Measurements from ENCODE around the gene ERICH6. TPM values are rescaled to one million over a fixed set of nuclear protein-coding genes. Genes with fewer than 3 reads are reported as not detected.
A peak's percentile ranks its signal among the peaks of the same experiment; 100 is the strongest.

Gene ERICH6
- total RNA-seq, 1 donor from 2014 or later: not detected

- Mint-ChIP-seq H3K4me3 (ENCODE audit: unreplicated experiment) (no peak overlapping the region), H3K27ac (ENCODE audit: unreplicated experiment) (no peak overlapping the region), H3K9me3 (ENCODE audit: low read depth) (no peaks in the 10 kb centered on the region), H3K4me1 (ENCODE audit: low read depth) (peaks cover 6% of the 10 kb centered on the region), H3K36me3 (ENCODE audit: low read depth) (no peaks in the 10 kb centered on the region), H3K27me3 (ENCODE audit: low read depth) (no peaks in the 10 kb centered on the region)
- TF ChIP-seq, protein P1, sequence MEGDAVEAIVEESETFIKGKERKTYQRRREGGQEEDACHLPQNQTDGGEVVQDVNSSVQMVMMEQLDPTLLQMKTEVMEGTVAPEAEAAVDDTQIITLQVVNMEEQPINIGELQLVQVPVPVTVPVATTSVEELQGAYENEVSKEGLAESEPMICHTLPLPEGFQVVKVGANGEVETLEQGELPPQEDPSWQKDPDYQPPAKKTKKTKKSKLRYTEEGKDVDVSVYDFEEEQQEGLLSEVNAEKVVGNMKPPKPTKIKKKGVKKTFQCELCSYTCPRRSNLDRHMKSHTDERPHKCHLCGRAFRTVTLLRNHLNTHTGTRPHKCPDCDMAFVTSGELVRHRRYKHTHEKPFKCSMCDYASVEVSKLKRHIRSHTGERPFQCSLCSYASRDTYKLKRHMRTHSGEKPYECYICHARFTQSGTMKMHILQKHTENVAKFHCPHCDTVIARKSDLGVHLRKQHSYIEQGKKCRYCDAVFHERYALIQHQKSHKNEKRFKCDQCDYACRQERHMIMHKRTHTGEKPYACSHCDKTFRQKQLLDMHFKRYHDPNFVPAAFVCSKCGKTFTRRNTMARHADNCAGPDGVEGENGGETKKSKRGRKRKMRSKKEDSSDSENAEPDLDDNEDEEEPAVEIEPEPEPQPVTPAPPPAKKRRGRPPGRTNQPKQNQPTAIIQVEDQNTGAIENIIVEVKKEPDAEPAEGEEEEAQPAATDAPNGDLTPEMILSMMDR (IDR thresholded peaks at IDR 0.05): no peak
- no peak for DNase-seq (ENCODE audit: low spot score)
Measured at GRCh38 chr3:150725548-150725947, 21.8 kb upstream of the ERICH6 start.

GRCh38 chr3:150723946-150724345 is 20.2 kb upstream of the ERICH6 start:
- Mint-ChIP-seq H3K4me3 (ENCODE audit: unreplicated experiment) (no peak overlapping the region), H3K27ac (ENCODE audit: unreplicated experiment) (no peak overlapping the region), H3K4me1 (ENCODE audit: low read depth) (peaks cover 6% of the 10 kb centered on the region), H3K36me3 (ENCODE audit: low read depth) (no peaks in the 10 kb centered on the region), H3K27me3 (ENCODE audit: low read depth) (no peaks in the 10 kb centered on the region), H3K9me3 (ENCODE audit: low read depth) (no peaks in the 10 kb centered on the region)
- DNase-seq (ENCODE audit: low spot score): no peak
- TF ChIP-seq, protein P1 (IDR thresholded peaks at IDR 0.05): no peak

DNA sequence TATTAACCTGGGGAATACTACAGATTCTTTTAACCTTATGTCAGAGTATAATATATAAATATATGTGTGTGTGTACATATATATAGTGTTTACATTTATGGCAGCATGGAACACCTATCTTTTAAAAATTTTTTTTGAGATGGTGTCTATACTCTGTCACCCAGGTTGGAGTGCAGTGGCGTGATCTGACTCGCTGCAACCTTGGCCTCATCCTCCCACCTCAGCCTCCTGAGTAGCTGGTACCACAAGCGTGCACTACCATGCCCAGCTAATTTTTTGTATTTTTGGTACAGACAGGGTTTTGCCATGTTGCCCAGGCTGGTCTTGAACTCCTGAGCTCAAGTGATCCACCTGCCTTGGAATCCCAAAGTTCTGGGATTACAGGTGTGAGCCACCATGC is 18.5 kb upstream of the ERICH6 start:
- TF ChIP-seq, protein P1 (IDR thresholded peaks at IDR 0.05): no peak
- H3K27me3 Mint-ChIP-seq (ENCODE audit: low read depth): no peaks in the 10 kb centered on the region
- no peak overlapping the region for H3K4me3 Mint-ChIP-seq (ENCODE audit: unreplicated experiment)
- no peak overlapping the region for H3K27ac Mint-ChIP-seq (ENCODE audit: unreplicated experiment)
- H3K9me3 Mint-ChIP-seq (ENCODE audit: low read depth): no peaks in the 10 kb centered on the region
- DNase-seq (ENCODE audit: low spot score): no peak
- H3K36me3 Mint-ChIP-seq (ENCODE audit: low read depth): no peaks in the 10 kb centered on the region
- peaks cover 6% of the 10 kb centered on the region for H3K4me1 Mint-ChIP-seq (ENCODE audit: low read depth)

GRCh38 chr3:150721285-150722130 is 17.8 kb upstream of the ERICH6 start:
- Mint-ChIP-seq H3K36me3 (ENCODE audit: low read depth) (no peaks in the 10 kb centered on the region), H3K4me3 (ENCODE audit: unreplicated experiment) (no peak overlapping the region), H3K27me3 (ENCODE audit: low read depth) (no peaks in the 10 kb centered on the region), H3K27ac (ENCODE audit: unreplicated experiment) (no peak overlapping the region), H3K9me3 (ENCODE audit: low read depth) (no peaks in the 10 kb centered on the region), H3K4me1 (ENCODE audit: low read depth) (peaks cover 6% of the 10 kb centered on the region)
- TF ChIP-seq, protein P1 (IDR thresholded peaks at IDR 0.05): peak; percentile 93
- DNase-seq (ENCODE audit: low spot score): no peak

DNA sequence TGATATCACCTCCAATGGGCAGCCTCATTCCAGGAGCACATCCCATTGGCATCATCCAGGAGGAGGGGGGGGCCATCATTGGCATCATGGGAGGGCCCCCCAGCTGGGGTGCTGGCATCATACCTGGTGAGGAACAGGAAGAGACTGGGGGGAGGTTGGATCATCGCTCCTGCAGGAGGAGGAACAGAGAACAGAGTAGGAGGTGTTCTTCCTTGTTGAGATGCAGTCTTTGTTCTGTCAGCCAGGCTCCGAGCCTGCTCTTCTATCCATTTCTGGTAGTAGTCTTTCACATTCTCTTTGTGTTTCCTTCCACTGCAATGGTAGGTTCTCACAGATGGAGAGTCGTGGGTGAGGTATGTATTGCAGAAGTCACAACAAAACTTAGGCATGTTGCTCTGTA is 16.7 kb upstream of the ERICH6 start:
- H3K9me3 Mint-ChIP-seq (ENCODE audit: low read depth): peaks cover under 1% of the 10 kb centered on the region
- no peak overlapping the region for H3K4me3 Mint-ChIP-seq (ENCODE audit: unreplicated experiment)
- DNase-seq (ENCODE audit: low spot score): no peak
- TF ChIP-seq, protein P1 (IDR thresholded peaks at IDR 0.05): no peak
- peaks cover 6% of the 10 kb centered on the region for H3K4me1 Mint-ChIP-seq (ENCODE audit: low read depth)
- no peaks in the 10 kb centered on the region for H3K36me3 Mint-ChIP-seq (ENCODE audit: low read depth)
- H3K27ac Mint-ChIP-seq (ENCODE audit: unreplicated experiment): no peak overlapping the region
- no peaks in the 10 kb centered on the region for H3K27me3 Mint-ChIP-seq (ENCODE audit: low read depth)
